H9 (cell line): ENCODE measurements around the gene ARMC2. TPM values are rescaled to one million over a fixed set of nuclear protein-coding genes. Genes with fewer than 3 reads are reported as not detected.
"Not testable (repeated sequence)": the region's sequence is repeated elsewhere in the genome, so short reads cannot be mapped to it uniquely, and the experiment has no call there.

Experiments used
- DNase-seq: peaks from one replicate; pipeline ENCODE4 v3.0.0-alpha.2; 2017
- H2AFZ ChIP-seq: one replicate; pipeline ENCODE4 v1.6.1; 2013; ENCODE audit warnings: mild to moderate bottlenecking, low read length, control low read depth, moderate library complexity
- H2AK5ac ChIP-seq: 2 replicates; pipeline ENCODE4 v1.6.1; 2013; ENCODE audit warnings: low read length, control low read depth, mixed read lengths; ENCODE audit not compliant: insufficient read length
- H2BK120ac ChIP-seq: one replicate; pipeline ENCODE4 v1.6.1; 2013; ENCODE audit warnings: low read depth, mild to moderate bottlenecking, low read length, control low read depth, inconsistent platforms; ENCODE audit not compliant: poor library complexity, severe bottlenecking
- H2BK12ac ChIP-seq: 2 replicates; pipeline ENCODE4 v1.6.1; 2013; ENCODE audit warnings: low read length, control low read depth, mixed read lengths, low read depth; ENCODE audit not compliant: insufficient read length
- H2BK15ac ChIP-seq: 2 replicates; pipeline ENCODE4 v1.6.1; 2013; ENCODE audit warnings: low read depth, low read length, control low read depth
- H2BK20ac ChIP-seq: one replicate; pipeline ENCODE4 v1.6.1; 2013; ENCODE audit warnings: low read depth, mild to moderate bottlenecking, low read length, control low read depth, inconsistent platforms; ENCODE audit not compliant: poor library complexity, severe bottlenecking
- H2BK5ac ChIP-seq: 2 replicates; pipeline ENCODE4 v1.6.1; 2013; ENCODE audit warnings: low read length, control low read depth, mixed read lengths; ENCODE audit not compliant: insufficient read length
- H3K14ac ChIP-seq: 2 replicates; pipeline ENCODE4 v1.6.1; 2013; ENCODE audit warnings: low read length, control low read depth; ENCODE audit not compliant: insufficient read depth
- H3K18ac ChIP-seq: 2 replicates; pipeline ENCODE4 v1.6.1; 2013; ENCODE audit warnings: low read depth, mild to moderate bottlenecking, mixed read lengths, low read length, control low read depth; ENCODE audit not compliant: insufficient read length
- H3K23ac ChIP-seq: 2 replicates; pipeline ENCODE4 v1.6.1; 2013; ENCODE audit warnings: low read length, control low read depth, mixed read lengths, low read depth; ENCODE audit not compliant: insufficient read length
- H3K23me2 ChIP-seq: 2 replicates; pipeline ENCODE4 v1.6.1; 2013; ENCODE audit warnings: low read depth, mild to moderate bottlenecking, mixed read lengths, low read length, control low read depth; ENCODE audit not compliant: insufficient read length, poor library complexity, severe bottlenecking
- H3K27ac ChIP-seq: 2 replicates; pipeline ENCODE4 v1.5.1; 2013; ENCODE audit warnings: low read length, control low read depth, mixed read lengths, low read depth; ENCODE audit not compliant: insufficient read length
- H3K27me3 ChIP-seq: 2 replicates; pipeline ENCODE4 v1.6.1; 2013; ENCODE audit warnings: low read length, control low read depth, inconsistent platforms; ENCODE audit not compliant: insufficient read depth
- H3K4ac ChIP-seq: 2 replicates; pipeline ENCODE4 v1.6.1; 2013; ENCODE audit warnings: low read depth, mild to moderate bottlenecking, control low read depth, inconsistent platforms, low read length, moderate library complexity
- H3K4me1 ChIP-seq: 2 replicates; pipeline ENCODE4 v1.6.1; 2013; ENCODE audit warnings: low read length, control low read depth, inconsistent platforms; ENCODE audit not compliant: insufficient read depth
- H3K4me2 ChIP-seq: 2 replicates; pipeline ENCODE4 v1.6.1; 2013; ENCODE audit warnings: low read length, control low read depth, mixed read lengths; ENCODE audit not compliant: insufficient read length, insufficient read depth
- H3K56ac ChIP-seq: 2 replicates; pipeline ENCODE4 v1.6.1; 2013; ENCODE audit warnings: low read depth, mild to moderate bottlenecking, mixed read lengths, low read length, control low read depth; ENCODE audit not compliant: insufficient read length
- H3K79me1 ChIP-seq: 2 replicates; pipeline ENCODE4 v1.6.1; 2013; ENCODE audit warnings: low read depth, mild to moderate bottlenecking, moderate library complexity, low read length, control low read depth, inconsistent platforms; ENCODE audit not compliant: insufficient read depth, poor library complexity, severe bottlenecking
- H3K79me2 ChIP-seq: 2 replicates; pipeline ENCODE4 v1.6.1; 2013; ENCODE audit warnings: low read length, control low read depth, inconsistent platforms; ENCODE audit not compliant: insufficient read depth
- H3K9ac ChIP-seq: 2 replicates; pipeline ENCODE4 v1.6.1; 2013; ENCODE audit warnings: low read length, control low read depth, mixed read lengths; ENCODE audit not compliant: insufficient read length; ENCODE audit errors: extremely low read depth
- H3K9me3 ChIP-seq: one replicate; pipeline ENCODE4 v1.6.1; 2013; ENCODE audit warnings: low read depth, low read length, inconsistent platforms; ENCODE audit not compliant: control insufficient read depth
- H3T11ph ChIP-seq: one replicate; pipeline ENCODE4 v1.6.1; 2013; ENCODE audit warnings: mild to moderate bottlenecking, low read length, control low read depth, inconsistent platforms
- H4K20me1 ChIP-seq: one replicate; pipeline ENCODE4 v1.6.1; 2013; ENCODE audit not compliant: control insufficient read depth, insufficient read length, insufficient read depth
- H4K5ac ChIP-seq: 2 replicates; pipeline ENCODE4 v1.6.1; 2013; ENCODE audit warnings: low read depth, mild to moderate bottlenecking, mixed read lengths, low read length, control low read depth; ENCODE audit not compliant: insufficient read length
- H4K8ac ChIP-seq: replicated peaks from 2 replicates; pipeline ENCODE4 v1.6.1; 2013; ENCODE audit warnings: low read length, control low read depth, mixed read lengths, low read depth; ENCODE audit not compliant: insufficient read length
- H4K91ac ChIP-seq: 2 replicates; pipeline ENCODE4 v1.6.1; 2013; ENCODE audit warnings: low read depth, mild to moderate bottlenecking, moderate library complexity, mixed read lengths, low read length, control low read depth; ENCODE audit not compliant: insufficient read length
- H3K27ac Mint-ChIP-seq, 3 experiments: 2 replicates in 2 of 3; 3 replicates in 1 of 3; pipeline ENCODE4 v1.8.0; 2020 to 2021; ENCODE audit warnings: mixed read lengths in 3 of 3, mild to moderate bottlenecking in 1 of 3, moderate library complexity in 1 of 3
- H3K27me3 Mint-ChIP-seq: 2 replicates; pipeline ENCODE4 v1.8.0; 2021; ENCODE audit warnings: low read depth, mild to moderate bottlenecking, moderate library complexity, mixed read lengths
- H3K36me3 Mint-ChIP-seq, 3 experiments: 2 replicates in 2 of 3; 3 replicates in 1 of 3; pipeline ENCODE4 v1.8.0; 2020 to 2021; ENCODE audit warnings: low read depth in 3 of 3, mixed read lengths in 3 of 3; ENCODE audit not compliant: insufficient read depth in 1 of 3
- H3K4me1 Mint-ChIP-seq, 2 experiments: 2 replicates each; pipeline ENCODE4 v1.8.0; 2020; ENCODE audit warnings: mixed read lengths in 2 of 2
- H3K4me3 Mint-ChIP-seq, 2 experiments: 2 replicates in 1 of 2; 3 replicates in 1 of 2; pipeline ENCODE4 v1.8.0; 2020 to 2021; ENCODE audit warnings: mild to moderate bottlenecking in 2 of 2, mixed read lengths in 2 of 2, moderate library complexity in 1 of 2
- H3K9me3 Mint-ChIP-seq, 2 experiments: 2 replicates in 1 of 2; 3 replicates in 1 of 2; pipeline ENCODE4 v1.8.0; 2020; ENCODE audit warnings: mild to moderate bottlenecking in 2 of 2, mixed read lengths in 2 of 2, moderate library complexity in 1 of 2
- WGBS: extraction: QIAGEN DNeasy Blood & Tissue Kit; methylation state at CpG from one replicate; pipeline ENCODE4 v1.1.7; 2013; ENCODE audit warnings: missing lambda C conversion rate, low lambda C conversion rate, mixed read lengths; ENCODE audit not compliant: insufficient read length; ENCODE audit errors: extremely low coverage; 5-methylcytosine and 5-hydroxymethylcytosine counted together
- total RNA-seq: library from RNA; stranded (reverse); gene quantifications from 2 replicates; pipeline ENCODE4 v1.2.1, GENCODE V29; 2021
- TF ChIP-seq, protein P1 (sequence below): fragments of 200-600 bp; sonication (generic); conservative IDR thresholded peaks from 3 replicates; pipeline ENCODE4 v1.8.0; 2021; ENCODE audit warnings: antibody characterized with exemption, mild to moderate bottlenecking

ARMC2 gene
- total RNA-seq, 1 experiment from 2014 or later = 2.8 TPM

DNA sequence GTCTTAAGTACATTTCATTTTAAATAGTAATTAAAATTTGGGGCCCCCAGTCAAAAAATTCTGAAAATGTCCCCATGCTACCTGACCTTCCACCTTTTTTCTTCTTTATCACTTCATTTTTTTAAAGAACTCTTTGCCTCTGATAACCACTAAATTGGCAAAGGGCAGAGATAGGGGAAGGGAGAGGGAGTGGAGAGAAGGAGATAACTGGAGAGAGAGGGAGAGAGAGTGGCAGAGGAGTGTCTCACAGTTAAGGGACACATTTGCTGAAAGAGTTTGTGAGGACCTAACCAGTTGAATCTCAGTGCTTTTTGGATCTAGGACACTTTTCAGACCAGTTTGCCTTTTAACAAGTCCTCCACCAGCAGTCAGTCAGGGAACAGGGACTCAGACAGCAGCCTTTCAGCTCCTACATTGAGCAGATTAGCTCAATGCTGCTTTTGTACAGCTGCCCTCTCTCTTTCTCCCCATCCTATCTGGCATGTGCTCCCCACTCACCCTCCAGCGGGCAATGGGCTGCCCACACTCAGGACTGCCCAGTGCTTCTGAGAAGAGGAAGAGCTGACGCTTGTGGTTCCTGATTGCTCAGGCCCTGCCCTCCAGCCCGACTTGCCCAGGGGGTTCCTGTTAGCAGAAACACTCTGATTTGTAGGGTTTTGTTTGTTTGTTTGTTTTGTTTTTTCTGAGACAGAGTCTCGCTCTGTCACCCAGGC, 14.4 kb downstream of the ARMC2 start:
- H3K79me2 ChIP-seq = no peaks in the 10 kb centered on the region
- H3K14ac ChIP-seq = no peak overlapping the region
- no peak overlapping the region for H3T11ph ChIP-seq
- H2BK5ac ChIP-seq = no peak overlapping the region
- no peak overlapping the region for H3K9ac ChIP-seq
- Mint-ChIP-seq H3K4me3 (no peak overlapping the region), H3K27ac (no peak overlapping the region), H3K36me3 (peaks cover 4 to 15% (median 11%) of the 10 kb centered on the region in 3 experiments), H3K27me3 (no peaks in the 10 kb centered on the region), H3K9me3 (peaks cover 0 to under 1% of the 10 kb centered on the region in 2 experiments; a peak in 1 of 5 replicates), H3K4me1 (peaks cover 10 to 14% of the 10 kb centered on the region in 2 experiments)
- H2AFZ ChIP-seq = no peak overlapping the region
- no peak overlapping the region for H4K5ac ChIP-seq
- no peak overlapping the region for H2BK20ac ChIP-seq
- no CpG with 5 or more reads among the region's 4 CpGs for WGBS
- H4K8ac ChIP-seq = no peak overlapping the region
- H4K91ac ChIP-seq = no peak overlapping the region
- H2BK15ac ChIP-seq = no peak overlapping the region
- no peak for DNase-seq
- no peaks in the 10 kb centered on the region for H3K27me3 ChIP-seq
- H3K9me3 ChIP-seq = no peaks in the 10 kb centered on the region
- no peak overlapping the region for H3K18ac ChIP-seq
- H3K4me2 ChIP-seq = no peak overlapping the region
- H2BK120ac ChIP-seq = no peak overlapping the region
- no peak overlapping the region for H2BK12ac ChIP-seq
- H3K23ac ChIP-seq = no peak overlapping the region
- H3K27ac ChIP-seq = no peak overlapping the region
- H3K56ac ChIP-seq = no peak overlapping the region
- no peaks in the 10 kb centered on the region; the same call in 1 of the 2 replicates for H3K4me1 ChIP-seq
- H2AK5ac ChIP-seq = no peak overlapping the region
- no peak overlapping the region for H3K4ac ChIP-seq
- H4K20me1 ChIP-seq = no peaks in the 10 kb centered on the region
- TF ChIP-seq, protein P1, sequence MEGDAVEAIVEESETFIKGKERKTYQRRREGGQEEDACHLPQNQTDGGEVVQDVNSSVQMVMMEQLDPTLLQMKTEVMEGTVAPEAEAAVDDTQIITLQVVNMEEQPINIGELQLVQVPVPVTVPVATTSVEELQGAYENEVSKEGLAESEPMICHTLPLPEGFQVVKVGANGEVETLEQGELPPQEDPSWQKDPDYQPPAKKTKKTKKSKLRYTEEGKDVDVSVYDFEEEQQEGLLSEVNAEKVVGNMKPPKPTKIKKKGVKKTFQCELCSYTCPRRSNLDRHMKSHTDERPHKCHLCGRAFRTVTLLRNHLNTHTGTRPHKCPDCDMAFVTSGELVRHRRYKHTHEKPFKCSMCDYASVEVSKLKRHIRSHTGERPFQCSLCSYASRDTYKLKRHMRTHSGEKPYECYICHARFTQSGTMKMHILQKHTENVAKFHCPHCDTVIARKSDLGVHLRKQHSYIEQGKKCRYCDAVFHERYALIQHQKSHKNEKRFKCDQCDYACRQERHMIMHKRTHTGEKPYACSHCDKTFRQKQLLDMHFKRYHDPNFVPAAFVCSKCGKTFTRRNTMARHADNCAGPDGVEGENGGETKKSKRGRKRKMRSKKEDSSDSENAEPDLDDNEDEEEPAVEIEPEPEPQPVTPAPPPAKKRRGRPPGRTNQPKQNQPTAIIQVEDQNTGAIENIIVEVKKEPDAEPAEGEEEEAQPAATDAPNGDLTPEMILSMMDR = no peak
- no peaks in the 10 kb centered on the region for H3K23me2 ChIP-seq
- H3K79me1 ChIP-seq = no peaks in the 10 kb centered on the region

DNA sequence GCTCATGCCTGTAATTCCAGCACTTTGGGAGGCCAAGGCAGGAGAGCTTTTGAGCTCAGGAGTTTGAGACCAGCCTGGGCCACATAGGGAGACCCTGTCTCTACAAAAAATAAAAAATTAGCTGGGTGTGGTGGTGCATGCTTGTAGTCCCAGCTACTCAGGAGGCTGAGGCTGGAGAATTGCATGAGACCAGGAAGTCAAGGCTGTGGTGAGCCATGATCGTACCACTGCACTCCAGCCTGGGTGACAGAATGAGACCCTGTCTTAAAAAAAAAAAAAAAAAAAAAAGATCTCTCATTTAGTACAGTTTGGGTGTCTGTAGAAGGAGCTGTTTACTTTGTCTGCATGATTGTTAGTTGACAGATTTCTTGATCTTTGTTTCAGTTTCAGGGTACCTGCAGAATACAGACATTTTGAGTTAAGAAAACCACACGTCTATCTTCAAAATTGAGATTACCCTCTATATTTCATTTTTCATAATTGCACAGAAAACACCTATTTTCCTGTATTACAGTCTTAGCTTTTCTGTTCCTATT, 17.6 kb downstream of the ARMC2 start:
- H3K23ac ChIP-seq, H3K27me3 Mint-ChIP-seq, H3K27ac Mint-ChIP-seq, H3K4me2 ChIP-seq, H3K23me2 ChIP-seq, H3K9ac ChIP-seq, DNase-seq, H4K5ac ChIP-seq, H3K14ac ChIP-seq, H2BK20ac ChIP-seq, H4K20me1 ChIP-seq, H2BK120ac ChIP-seq, H3K4me1 ChIP-seq, H3K27me3 ChIP-seq, H4K91ac ChIP-seq, H3K9me3 Mint-ChIP-seq, H3K27ac ChIP-seq, H3K56ac ChIP-seq, H2BK15ac ChIP-seq, H3K79me1 ChIP-seq, H3K4me3 Mint-ChIP-seq, H3K4ac ChIP-seq, H3T11ph ChIP-seq, H2BK5ac ChIP-seq, H3K36me3 Mint-ChIP-seq, H2BK12ac ChIP-seq, H2AK5ac ChIP-seq, H3K9me3 ChIP-seq, H4K8ac ChIP-seq, H3K4me1 Mint-ChIP-seq, H3K79me2 ChIP-seq, H3K18ac ChIP-seq, H2AFZ ChIP-seq: not testable (repeated sequence)
- no CpG with 5 or more reads among the region's 2 CpGs for WGBS
